HCT116 (cell line): Measurements from ENCODE around the gene H6PD. TPM values are rescaled to one million over a fixed set of nuclear protein-coding genes. Genes with fewer than 3 reads are reported as not detected.

Experiments
- ATAC-seq: fragments of 200-7000 bp; cut with Tn5 transposase; 2 replicates; pipeline ENCODE4 v1.9.1; 2020; ENCODE audit warnings: mild to moderate bottlenecking, moderate library complexity
- BruUV-seq: library from RNA; stranded (reverse); fragments of 400-500 nt; replicated peaks from 2 replicates; lab custom pipeline; 2021; lab: Mats Ljungman, UMichigan
- CTCF ChIA-PET: fragments of 300-600 bp; sonication (Branson Sonifier 250); formaldehyde crosslinking; loops from one replicate; lab custom pipeline; 2021; ENCODE audit warnings: antibody characterized with exemption; lab: Charles Lee
- POLR2A ChIA-PET: fragments of 300-600, 350-600 bp; sonication (Branson Sonifier 250); formaldehyde crosslinking; loops from one replicate; lab custom pipeline; 2021; ENCODE audit warnings: antibody characterized with exemption; lab: Charles Lee
- RAD21 ChIA-PET, 2 experiments: fragments of 300-600 bp; sonication (Branson Sonifier 250); formaldehyde crosslinking; loops; one replicate each; lab custom pipeline; 2023; ENCODE audit warnings: low total read pairs in 2 of 2; ENCODE audit not compliant: uncharacterized antibody in 2 of 2, unreplicated experiment in 2 of 2, low non-redundant PET in 1 of 2; lab: Charles Lee
- DNase-seq: peaks from one replicate; pipeline ENCODE4 v3.0.0-alpha.2; 2010; ENCODE audit warnings: low read depth, low spot score
- H2AFZ ChIP-seq: fragments of 200-600 bp; shearing (Covaris generic), sonication (generic); 2 replicates; pipeline ENCODE4 v1.6.1; 2017; ENCODE audit warnings: low read depth, mixed run types, mixed read lengths, antibody characterized with exemption, low read length; ENCODE audit not compliant: poor library complexity, severe bottlenecking
- H3K27ac ChIP-seq: 2 replicates; pipeline ENCODE4 v1.5.1; 2012; ENCODE audit warnings: low read depth, low read length
- H3K27me3 ChIP-seq: fragments of 200-600 bp; sonication (generic); 2 replicates; pipeline ENCODE4 v1.6.1; 2016; ENCODE audit warnings: mixed run types, low read length, mixed read lengths; ENCODE audit not compliant: insufficient read depth
- H3K36me3 ChIP-seq, 2 experiments: fragments of 200-500 bp in 1 of 2; fragments of 200-600 bp in 1 of 2; sonication (Bioruptor generic) in 1 of 2; sonication (generic) in 1 of 2; 2 replicates each; pipeline versions ENCODE4 v1.5.1 to v1.6.1; 2014 to 2016; ENCODE audit warnings: low read length in 2 of 2, inconsistent platforms in 1 of 2, mixed read lengths in 1 of 2, mixed run types in 1 of 2; ENCODE audit not compliant: insufficient read depth in 2 of 2, control insufficient read depth in 1 of 2
- H3K4me1 ChIP-seq, 2 experiments: fragments of 200-600 bp in 1 of 2; sonication (generic) in 1 of 2; 2 replicates each; pipeline versions ENCODE4 v1.5.1 to v1.6.1; 2012 to 2017; ENCODE audit warnings: low read length in 2 of 2, inconsistent platforms in 1 of 2, mild to moderate bottlenecking in 1 of 2, mixed read lengths in 1 of 2, mixed run types in 1 of 2, moderate library complexity in 1 of 2; ENCODE audit not compliant: insufficient read depth in 2 of 2, control insufficient read depth in 1 of 2
- H3K4me2 ChIP-seq: fragments of 200-600 bp; sonication (generic); 2 replicates; pipeline ENCODE4 v1.6.1; 2017; ENCODE audit warnings: mixed run types, low read length, mixed read lengths
- H3K4me3 ChIP-seq, 2 experiments: fragments of 200-600 bp in 1 of 2; sonication (generic) in 1 of 2; replicated peaks in 1 of 2; 2 replicates each; pipeline ENCODE4 v1.5.1; 2011 to 2016; ENCODE audit warnings: low read length in 2 of 2, control low read depth in 1 of 2, low read depth in 1 of 2, mild to moderate bottlenecking in 1 of 2, mixed read lengths in 1 of 2, mixed run types in 1 of 2
- H3K79me2 ChIP-seq: fragments of 200-600 bp; sonication (generic); 2 replicates; pipeline ENCODE4 v1.6.1; 2017; ENCODE audit warnings: mild to moderate bottlenecking, mixed run types, low read length, moderate library complexity, mixed read lengths; ENCODE audit not compliant: insufficient read depth
- H3K9ac ChIP-seq: fragments of 200-600 bp; sonication (generic); 2 replicates; pipeline ENCODE4 v1.6.1; 2016; ENCODE audit warnings: low read length, mixed read lengths
- H3K9me2 ChIP-seq: fragments of 200-600 bp; sonication (generic), shearing (Covaris generic); 2 replicates; pipeline ENCODE4 v1.6.1; 2017; ENCODE audit warnings: mixed run types, mild to moderate bottlenecking, moderate library complexity; ENCODE audit not compliant: insufficient read depth
- H3K9me3 ChIP-seq, 2 experiments: fragments of 200-500 bp in 1 of 2; fragments of 200-600 bp in 1 of 2; sonication (Bioruptor generic) in 1 of 2; sonication (generic) in 1 of 2; 2 replicates each; pipeline ENCODE4 v1.6.1; 2014 to 2017; ENCODE audit warnings: low read length in 2 of 2, mixed read lengths in 2 of 2, inconsistent platforms in 1 of 2, low read depth in 1 of 2, mild to moderate bottlenecking in 1 of 2, mixed run types in 1 of 2, moderate library complexity in 1 of 2; ENCODE audit not compliant: control insufficient read depth in 1 of 2, insufficient read depth in 1 of 2
- H4K20me1 ChIP-seq: fragments of 200-600 bp; sonication (generic), shearing (Covaris generic); 2 replicates; pipeline ENCODE4 v1.6.1; 2017; ENCODE audit warnings: mixed run types, mild to moderate bottlenecking, moderate library complexity; ENCODE audit not compliant: insufficient read depth
- EZH2 ChIP-seq: fragments of 200-600 bp; sonication (generic); IDR thresholded peaks from 2 replicates; pipeline ENCODE4 v1.6.1; 2017; ENCODE audit warnings: antibody characterized with exemption, mixed run types
- POLR2A ChIP-seq: IDR thresholded peaks from 2 replicates; pipeline ENCODE4 v1.7.0; 2011; ENCODE audit warnings: borderline replicate concordance; ENCODE audit not compliant: insufficient read depth, insufficient read length; ENCODE audit errors: extremely low read depth
- POLR2AphosphoS5 ChIP-seq: IDR thresholded peaks from 2 replicates; pipeline ENCODE4 v1.6.1; 2011; ENCODE audit warnings: mild to moderate bottlenecking, low read depth, low read length, moderate library complexity
- REST ChIP-seq: IDR thresholded peaks from 2 replicates; pipeline ENCODE4 v1.6.1; 2012; ENCODE audit warnings: low read depth
- ZFX ChIP-seq: fragments of 450-650 bp; IDR thresholded peaks from 2 replicates; pipeline ENCODE4 v1.6.1; 2017
- intact Hi-C: fragments of 100-400 bp; cut with micrococcal nuclease; formaldehyde crosslinking; loops from 2 replicates; pipeline ENCODE4 v1.10.0; 2022
- total RNA-seq: library from RNA; stranded (reverse); gene quantifications from one replicate; pipeline ENCODE4 v1.2.1, GENCODE V29; 2021; ENCODE audit not compliant: unreplicated experiment

Gene H6PD
- total RNA-seq, 1 experiment from 2014 or later: 16.2 TPM

GRCh38 chr1:9233241-9233941 lies 1.2 kb upstream of the H6PD start:
- no peaks in the 10 kb centered on the region for H3K9me2 ChIP-seq
- H3K36me3 ChIP-seq: no peaks in the 10 kb centered on the region
- CTCF ChIA-PET: interaction anchor here (0.9 to 1.9 kb wide), 8 partner anchors 8 to 1207 kb away, joined by 3 to 10 read pairs (median 4); no protein-coding TSS in a partner anchor
- no peak overlapping the region for H3K4me2 ChIP-seq
- POLR2A ChIA-PET: interaction anchor here (1.1 to 1.6 kb wide), 2 partner anchors 21 to 224 kb away, joined by 3 to 4 read pairs; no protein-coding TSS in a partner anchor
- H3K27ac ChIP-seq: no peak overlapping the region
- BruUV-seq: no TSS peak
- H3K9ac ChIP-seq: no peak overlapping the region
- TF ChIP-seq POLR2A (no peak), ZFX (no peak), EZH2 (no peak), REST (no peak), POLR2AphosphoS5 (no peak)
- intact Hi-C loops: no loop called here
- RAD21 ChIA-PET: no interaction called here
- H2AFZ ChIP-seq: no peak overlapping the region
- no peak overlapping the region for H3K4me3 ChIP-seq
- DNase-seq (no peak), ATAC-seq (no peak)
- no peaks in the 10 kb centered on the region for H3K27me3 ChIP-seq
- no peaks in the 10 kb centered on the region for H4K20me1 ChIP-seq
- peaks cover 5 to 31% of the 10 kb centered on the region in 2 experiments for H3K4me1 ChIP-seq
- H3K9me3 ChIP-seq: no peaks in the 10 kb centered on the region
- H3K79me2 ChIP-seq: no peaks in the 10 kb centered on the region
